Stimulated activated CD4-positive, alpha-beta T cell treated with anti-CD3 and anti-CD28 coated beads, Interleukin-12 subunit alpha, Interleukin-12 subunit beta, amount 100 ng/mL, for 48 hours (primary cell): ENCODE data around the gene HENMT1.
A peak's percentile ranks its signal among the peaks of the same experiment; 100 is the strongest.
"Not testable (repeated sequence)": the region's sequence is repeated elsewhere in the genome, so short reads cannot be mapped to it uniquely, and the experiment has no call there.

Experiments used
- DNase-seq, 3 donors: peaks; one replicate each; pipeline ENCODE4 v3.0.0-alpha.2; 2020; ENCODE audit warnings: low read depth in 2 of 3, low spot score in 1 of 3

The HENMT1 gene

GRCh38 chr1:108671143-108671542 is 10.2 kb upstream of the HENMT1 start:
- DNase-seq: no peak

- no peak for DNase-seq
Observed at GRCh38 chr1:108670131-108670773, 9.4 kb upstream of the HENMT1 start.

GRCh38 chr1:108669679-108670078 is 8.8 kb upstream of the HENMT1 start:
- DNase-seq: no peak

GRCh38 chr1:108668777-108669176 is 7.9 kb upstream of the HENMT1 start:
- DNase-seq: no peak

- not testable (repeated sequence) for DNase-seq
Observed at GRCh38 chr1:108667422-108667821, 6.5 kb upstream of the HENMT1 start.

- DNase-seq: no peak
Observed at GRCh38 chr1:108665771-108666170, 4.9 kb upstream of the HENMT1 start.

GRCh38 chr1:108665067-108665466 is 4.2 kb upstream of the HENMT1 start:
- no peak for DNase-seq

- DNase-seq: no peak
Observed at GRCh38 chr1:108664481-108664880, 3.6 kb upstream of the HENMT1 start.

GRCh38 chr1:108663074-108663473 is 2.2 kb upstream of the HENMT1 start:
- DNase-seq: no peak

GRCh38 chr1:108657356-108658080 is 3.4 kb downstream of the HENMT1 start:
- DNase-seq: no peak

- no peak for DNase-seq
Observed at GRCh38 chr1:108653431-108654105, 7.3 kb downstream of the HENMT1 start.

GRCh38 chr1:108646648-108647269 is 14.1 kb downstream of the HENMT1 start:
- DNase-seq: peak in 2 of 3 donors; percentile 31 to 63

GRCh38 chr1:108646265-108646647 is 14.6 kb downstream of the HENMT1 start:
- no peak for DNase-seq

- no peak for DNase-seq
Observed at GRCh38 chr1:108645564-108646184, 15.2 kb downstream of the HENMT1 start.

GRCh38 chr1:108644984-108645383 is 15.9 kb downstream of the HENMT1 start:
- no peak for DNase-seq

- no peak for DNase-seq
Observed at GRCh38 chr1:108643492-108644335, 17.2 kb downstream of the HENMT1 start.

GRCh38 chr1:108640863-108641262 is 20.0 kb downstream of the HENMT1 start:
- DNase-seq: not testable (repeated sequence)

GRCh38 chr1:108639899-108640560 is 20.9 kb downstream of the HENMT1 start:
- DNase-seq: peak in 1 of 3 donors; percentile 30

GRCh38 chr1:108636876-108637275 is 24.0 kb downstream of the HENMT1 start:
- no peak for DNase-seq

- no peak for DNase-seq
Observed at GRCh38 chr1:108634521-108634920, 26.4 kb downstream of the HENMT1 start.
